NCI-H1092 (cell line): ENCODE data around the gene RHBDD1.

Experiments
- DNase-seq: peaks from one replicate; lab custom pipeline; 2025; lab: John Stamatoyannopoulos, UW

RHBDD1 gene

DNA sequence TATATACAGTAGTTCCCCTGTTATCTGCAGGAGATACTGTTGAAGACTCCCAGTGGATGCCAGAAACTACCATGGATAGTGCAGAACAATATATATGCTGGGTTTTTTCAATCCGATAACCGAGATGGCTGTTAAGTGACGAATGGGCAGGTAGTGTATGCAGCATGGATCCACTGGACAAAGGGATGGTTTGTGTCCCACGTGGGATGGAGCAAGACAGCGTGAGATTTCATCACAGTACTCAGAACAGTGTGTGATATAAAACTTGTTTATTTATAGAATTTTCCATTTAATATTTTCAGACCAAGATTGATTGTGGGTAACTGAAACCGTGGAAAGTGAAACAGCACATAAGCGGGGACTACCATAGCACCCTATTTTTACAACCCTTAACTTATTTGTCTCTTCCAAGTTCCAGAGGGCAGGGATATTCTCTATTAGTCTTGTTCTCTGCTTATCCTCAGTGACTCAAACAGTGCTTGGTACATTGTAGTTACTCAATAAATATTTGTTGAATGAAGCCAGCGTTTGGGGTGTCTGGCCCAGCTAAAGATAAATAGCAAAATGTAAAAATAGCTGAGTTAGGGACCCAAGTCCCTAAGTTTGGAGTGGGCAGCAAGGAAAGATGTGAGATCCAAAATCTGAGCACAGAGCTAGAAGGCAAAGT, 50.0 kb downstream of the RHBDD1 start:
- no peak for DNase-seq

DNA sequence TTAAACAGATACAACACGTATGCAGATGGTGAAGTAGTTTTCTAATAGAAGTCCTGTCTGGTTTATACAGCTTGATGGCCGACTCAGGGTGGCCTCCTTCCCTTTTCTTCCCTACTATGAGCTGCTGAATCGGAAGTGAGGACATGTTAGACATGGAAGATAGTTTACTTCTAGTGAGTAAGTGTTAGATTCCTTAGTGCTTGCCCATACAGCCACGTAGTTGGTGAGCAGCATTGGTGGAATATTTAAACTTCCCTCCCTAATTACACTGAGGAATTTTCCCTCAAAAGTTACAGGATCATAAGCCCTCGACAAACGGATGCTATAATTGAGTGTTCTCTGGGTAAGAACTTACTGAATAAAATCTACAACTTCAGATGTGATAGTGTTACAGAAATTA, 52.1 kb downstream of the RHBDD1 start:
- no peak for DNase-seq

DNA sequence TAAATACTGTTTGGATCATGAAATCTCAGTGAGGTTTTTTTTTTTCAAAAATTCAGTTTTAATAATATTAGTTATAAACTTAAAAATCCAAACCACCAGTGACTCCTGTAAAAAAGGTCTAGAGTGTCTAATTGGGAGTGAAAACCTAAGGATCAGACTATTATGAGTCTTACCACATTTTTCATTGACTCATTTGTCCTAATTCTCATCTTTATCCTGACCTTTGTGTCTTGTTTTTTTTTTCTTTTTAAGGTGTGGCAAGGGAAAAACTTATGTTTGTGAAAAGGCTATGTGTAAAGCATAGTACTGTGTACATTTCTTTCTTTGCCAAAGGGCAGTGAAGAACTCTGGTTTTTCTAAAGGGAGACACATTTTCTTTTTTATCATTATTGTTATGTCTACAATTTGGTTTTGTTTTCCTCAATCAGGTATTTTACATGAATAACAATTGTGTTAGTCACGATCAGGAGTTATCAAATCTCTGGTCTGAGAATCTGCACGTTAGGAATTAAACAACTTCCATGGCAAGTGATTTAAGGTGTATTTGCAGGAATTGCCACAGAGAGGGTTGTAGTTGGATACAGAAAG, 52.6 kb downstream of the RHBDD1 start:
- no peak for DNase-seq

DNA sequence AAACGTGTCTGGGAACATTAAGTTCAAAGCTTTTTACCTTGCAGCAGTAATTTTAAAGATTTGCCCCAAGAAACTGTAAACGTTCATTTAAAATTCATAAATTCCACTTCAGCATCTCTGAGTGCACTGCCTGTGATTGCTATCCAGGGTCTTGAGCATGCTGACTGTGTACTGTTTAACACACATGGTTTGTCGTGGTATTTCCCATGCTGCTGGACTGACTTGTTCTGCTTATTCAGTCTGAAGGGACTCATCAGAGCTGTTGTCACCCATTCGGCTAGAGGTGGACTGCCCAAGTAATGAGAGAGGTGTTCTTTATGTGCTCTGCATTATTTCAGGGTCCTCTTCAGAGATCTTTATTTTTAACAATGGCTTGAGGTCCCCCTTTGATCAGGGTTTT, 53.1 kb downstream of the RHBDD1 start:
- DNase-seq, result no peak

DNA sequence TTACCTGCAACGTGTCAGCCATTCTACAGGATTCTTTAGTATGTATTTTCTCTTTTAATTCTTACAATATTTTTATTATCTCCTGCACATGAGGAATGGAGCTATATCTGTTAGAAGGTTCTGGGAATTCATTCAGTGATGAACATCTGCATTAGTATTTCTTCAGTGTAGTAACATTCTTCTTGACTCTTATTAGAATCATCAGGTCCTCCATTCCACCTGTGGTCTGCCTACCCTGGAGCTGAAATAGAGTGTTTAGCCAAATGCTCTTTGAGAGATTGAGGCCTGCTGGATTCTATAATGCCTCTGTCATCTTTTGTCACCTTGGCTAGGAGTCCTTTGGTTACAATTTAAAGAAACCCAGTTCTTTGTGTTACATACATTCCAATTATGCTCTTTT, 54.4 kb downstream of the RHBDD1 start:
- DNase-seq, result no peak

DNA sequence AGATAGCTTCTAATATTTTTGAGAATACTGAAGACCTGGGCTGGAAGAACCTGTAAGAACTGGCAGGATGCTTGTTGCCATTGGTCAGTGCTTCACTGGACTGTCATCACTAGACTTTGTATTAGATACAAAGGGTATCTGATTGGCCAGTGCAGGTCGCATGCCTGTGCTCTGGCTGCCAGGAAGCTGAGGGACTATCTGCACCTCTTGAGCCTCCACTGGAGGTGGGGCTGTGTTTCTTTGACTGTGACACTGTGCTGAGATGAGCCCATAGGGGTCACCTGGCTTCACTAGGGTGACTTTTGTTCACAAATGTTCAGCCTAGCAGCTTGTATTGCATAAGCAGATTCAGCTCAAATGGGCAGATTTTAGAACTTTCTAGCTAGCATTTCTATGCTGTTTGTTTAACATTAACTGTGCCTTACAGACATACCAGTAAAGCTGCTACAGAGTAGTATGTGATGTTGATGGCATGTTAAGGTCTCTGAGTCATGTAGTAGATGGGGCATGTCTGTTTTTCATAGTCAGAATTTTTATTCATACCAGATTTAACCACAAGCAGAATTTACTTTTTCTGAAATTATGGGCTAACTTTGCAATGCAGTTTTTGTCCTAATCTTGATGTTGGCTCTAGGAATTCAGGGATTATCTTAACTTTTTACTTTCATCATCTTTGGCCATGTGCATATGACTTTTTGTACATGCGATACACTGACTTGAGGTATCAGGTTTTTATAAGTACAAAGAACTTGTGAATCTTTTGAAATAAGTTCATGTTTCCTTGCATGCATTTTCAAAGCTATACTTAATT, 56.1 kb downstream of the RHBDD1 start:
- no peak for DNase-seq

DNA sequence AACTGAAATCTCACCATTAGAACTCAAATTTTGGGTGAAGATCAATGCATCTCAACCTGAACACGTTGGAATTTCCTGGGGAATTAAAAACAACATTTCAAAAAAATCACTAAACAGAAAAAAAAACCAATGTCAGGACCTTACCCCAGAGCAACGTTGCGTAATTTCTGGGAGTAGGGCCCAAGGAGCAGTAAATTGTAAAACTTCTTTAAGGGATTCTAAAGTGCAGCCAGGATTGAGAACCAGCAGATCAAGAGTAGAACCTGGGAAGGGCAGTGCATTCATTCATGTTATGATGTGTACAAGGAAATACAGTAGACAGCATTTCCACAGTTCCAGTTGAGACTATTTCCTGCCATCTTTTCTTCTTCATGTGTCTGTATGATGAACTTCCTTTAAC, 56.9 kb downstream of the RHBDD1 start:
- DNase-seq, result no peak

DNA sequence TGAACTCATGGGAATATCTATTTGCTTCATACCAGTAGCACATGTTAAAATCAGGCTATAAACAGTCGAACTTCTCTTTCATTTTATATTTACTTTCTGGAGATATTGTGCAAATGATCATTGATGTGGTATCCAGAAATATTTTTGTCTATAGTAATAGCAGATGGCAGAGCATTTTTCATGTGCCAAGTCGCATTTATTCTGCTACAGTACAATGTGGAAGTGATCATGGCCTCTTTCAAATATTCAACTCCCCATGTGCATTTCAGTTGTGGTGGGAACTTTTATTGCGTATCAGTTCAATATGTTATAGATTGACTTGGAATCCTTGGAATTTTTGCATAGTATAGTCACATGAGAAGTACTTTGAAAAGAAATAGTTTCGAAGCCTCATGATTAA, 57.4 kb downstream of the RHBDD1 start:
- DNase-seq, result no peak

DNA sequence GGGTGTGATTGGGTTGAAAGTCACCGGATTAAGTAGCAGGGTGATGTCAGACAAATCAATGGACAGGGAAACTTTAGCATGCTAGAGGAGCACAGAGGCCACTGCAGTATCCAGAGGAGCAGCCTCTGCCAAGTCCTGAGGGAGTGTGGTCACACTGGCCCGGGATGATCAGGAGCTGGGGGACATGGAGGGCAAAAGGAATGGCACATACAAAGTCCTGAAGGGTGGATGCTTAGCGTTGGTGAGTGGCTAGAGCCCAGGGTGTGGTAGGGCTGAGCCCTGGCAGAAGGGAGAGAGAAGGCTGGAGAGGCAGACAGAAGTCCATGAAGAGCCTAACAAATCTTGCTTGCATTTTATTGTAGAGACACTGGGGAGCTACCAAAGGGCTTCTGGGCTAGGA, 58.9 kb downstream of the RHBDD1 start:
- no peak for DNase-seq

DNA sequence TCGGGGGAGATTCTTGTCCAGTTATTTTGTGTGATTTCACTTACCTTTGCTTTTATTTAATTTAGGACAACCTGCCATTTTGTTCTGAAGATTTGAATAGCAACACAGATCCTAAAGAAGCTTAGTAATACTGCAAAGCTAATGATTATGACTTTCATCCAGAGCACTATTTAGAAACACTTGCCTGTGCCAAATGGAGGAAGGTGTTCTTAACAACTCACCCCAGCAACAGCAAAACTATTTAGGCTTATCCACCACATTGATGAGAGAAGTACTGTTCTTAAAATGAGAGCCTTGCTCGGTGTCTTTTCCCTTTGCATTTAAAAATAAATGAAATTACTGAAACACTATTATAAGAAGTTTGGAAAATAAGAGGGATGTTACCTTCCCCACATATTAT, 59.7 kb downstream of the RHBDD1 start:
- DNase-seq, result no peak

DNA sequence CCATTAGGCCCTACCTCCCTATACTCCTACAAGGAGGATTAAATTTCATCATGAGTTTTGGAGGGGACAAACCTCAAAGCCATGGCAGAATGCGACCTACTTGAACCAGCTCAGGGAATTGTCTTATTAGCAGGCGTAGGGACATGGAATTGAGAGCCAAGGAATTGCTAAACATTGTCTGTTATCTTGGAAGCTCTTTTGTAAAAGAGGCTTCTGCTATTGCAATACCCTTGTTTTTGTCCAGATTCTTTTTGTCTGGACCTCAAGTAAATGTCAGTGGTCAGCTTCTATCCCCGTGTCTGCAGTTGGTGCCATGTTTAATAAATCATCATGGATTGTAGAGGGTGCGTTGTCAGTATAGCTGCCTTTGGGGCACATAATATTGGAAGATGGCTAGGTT, 62.3 kb downstream of the RHBDD1 start:
- DNase-seq, result no peak

DNA sequence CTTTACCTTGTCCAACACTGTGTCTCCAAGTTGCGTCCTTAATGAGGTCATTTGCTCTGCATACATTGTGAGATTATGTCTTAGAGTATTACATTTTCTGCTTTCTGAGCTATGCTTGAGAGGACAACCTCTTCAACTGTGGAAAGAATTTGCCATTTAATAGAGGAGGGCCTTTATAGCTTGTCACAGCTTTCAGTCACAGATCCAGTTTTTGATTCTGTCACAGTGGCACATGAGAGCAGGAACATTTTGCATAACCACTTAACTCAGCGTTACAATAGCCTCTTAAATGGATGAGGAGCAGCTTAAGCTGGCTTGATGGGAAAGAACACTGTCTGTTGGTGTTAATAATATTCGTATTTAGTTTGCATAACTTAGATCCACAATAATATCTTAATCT, 63.0 kb downstream of the RHBDD1 start:
- DNase-seq, result no peak

DNA sequence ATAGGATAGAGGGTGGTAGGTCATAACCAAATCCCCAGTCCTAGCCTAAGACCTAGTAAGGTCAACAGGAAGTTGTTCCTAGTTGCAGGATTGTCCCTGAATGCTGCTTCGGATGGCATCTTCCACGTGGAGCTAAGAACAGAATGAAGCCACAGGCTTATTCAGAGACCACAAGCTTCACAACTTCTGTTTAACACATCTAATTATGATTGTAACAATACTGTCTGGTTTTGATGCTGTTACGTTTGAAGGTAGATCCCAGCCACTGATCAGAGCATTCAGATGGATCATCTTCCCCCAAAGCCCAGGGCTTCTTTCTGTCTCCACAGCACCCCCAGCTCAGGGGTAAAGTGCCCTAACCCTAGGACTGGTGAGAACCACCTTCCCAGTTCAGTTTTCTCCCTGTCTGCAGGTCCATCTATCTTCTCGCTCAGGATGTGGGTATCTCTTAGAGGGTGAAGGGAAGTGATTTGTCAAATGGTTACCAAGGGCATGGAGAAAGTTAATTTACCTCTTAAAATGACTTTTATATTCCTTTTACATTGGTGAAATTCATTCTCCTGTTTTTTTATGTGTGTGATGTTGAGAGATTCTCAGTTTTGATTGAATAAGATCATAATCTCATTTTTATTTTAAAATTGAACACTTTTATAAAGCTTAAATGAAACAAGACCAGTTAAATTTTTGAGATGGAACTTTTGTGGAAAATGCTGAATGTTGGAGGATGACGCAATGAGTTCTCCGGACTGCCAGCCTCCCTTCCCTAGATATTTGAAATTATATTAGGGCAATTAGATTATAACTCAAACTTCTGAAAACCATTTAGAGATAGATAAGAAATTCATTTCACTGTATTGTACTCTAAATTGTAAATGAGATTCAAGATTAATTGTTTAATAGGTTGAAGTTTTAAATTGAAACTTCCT, 66.5 kb downstream of the RHBDD1 start:
- no peak for DNase-seq

DNA sequence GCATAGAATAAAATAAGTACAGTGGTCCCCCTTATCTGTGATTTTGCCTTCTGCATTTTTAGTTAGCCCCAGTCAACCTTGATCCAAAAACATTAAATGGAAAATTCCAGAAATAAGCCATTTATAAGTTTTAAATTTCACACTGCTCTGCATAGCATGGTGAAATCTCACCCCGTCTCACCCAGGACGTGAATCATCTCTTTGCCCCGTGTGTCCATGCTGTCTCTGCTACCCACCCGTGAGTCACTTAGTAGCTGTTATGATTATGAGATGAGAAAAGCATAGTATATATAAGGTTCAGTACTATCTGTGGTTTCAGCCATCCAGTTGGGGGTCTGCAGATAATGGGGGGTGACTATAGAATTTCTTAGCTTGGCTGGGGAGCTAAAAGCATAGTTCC, 67.3 kb downstream of the RHBDD1 start:
- DNase-seq, result no peak

DNA sequence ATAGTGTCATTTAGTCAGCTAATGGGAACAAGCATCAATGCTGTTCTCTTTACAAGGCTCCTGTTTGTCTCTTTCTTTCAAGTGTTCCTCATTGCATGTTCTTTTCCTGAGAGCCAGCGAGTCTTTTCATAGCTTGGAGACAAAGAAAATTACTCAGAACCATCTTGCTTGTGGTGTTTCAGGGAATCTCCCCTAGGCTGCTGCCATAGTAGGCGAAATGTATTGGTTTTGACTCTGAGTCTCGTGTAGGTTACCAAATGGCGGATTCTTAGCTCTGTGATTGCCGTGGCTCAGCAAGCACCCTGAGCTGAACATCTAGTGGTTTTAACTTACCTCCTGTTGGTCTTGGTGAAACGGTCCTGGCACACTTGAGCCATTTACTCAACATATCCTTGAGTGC, 68.7 kb downstream of the RHBDD1 start:
- DNase-seq, result no peak

DNA sequence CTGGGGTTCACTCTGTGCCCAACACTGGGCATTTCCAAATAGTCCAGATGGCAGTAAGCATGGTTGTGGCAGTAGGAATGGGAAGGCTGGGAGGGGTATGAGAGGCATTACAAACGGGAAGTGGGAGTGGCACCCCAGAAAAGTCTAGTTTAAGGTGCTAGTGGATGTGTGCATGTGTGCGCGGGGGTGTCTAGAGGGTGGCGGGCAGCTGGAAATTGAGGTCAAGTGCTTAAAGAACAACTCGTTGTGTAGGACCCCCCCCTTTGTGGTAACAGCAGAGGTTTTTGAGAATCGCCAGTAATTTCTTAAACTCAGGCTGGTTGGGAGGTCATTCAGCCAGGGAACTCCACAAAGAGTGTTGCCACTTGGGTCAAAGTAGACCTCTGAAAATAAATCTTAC, 69.9 kb downstream of the RHBDD1 start:
- DNase-seq, result no peak

DNA sequence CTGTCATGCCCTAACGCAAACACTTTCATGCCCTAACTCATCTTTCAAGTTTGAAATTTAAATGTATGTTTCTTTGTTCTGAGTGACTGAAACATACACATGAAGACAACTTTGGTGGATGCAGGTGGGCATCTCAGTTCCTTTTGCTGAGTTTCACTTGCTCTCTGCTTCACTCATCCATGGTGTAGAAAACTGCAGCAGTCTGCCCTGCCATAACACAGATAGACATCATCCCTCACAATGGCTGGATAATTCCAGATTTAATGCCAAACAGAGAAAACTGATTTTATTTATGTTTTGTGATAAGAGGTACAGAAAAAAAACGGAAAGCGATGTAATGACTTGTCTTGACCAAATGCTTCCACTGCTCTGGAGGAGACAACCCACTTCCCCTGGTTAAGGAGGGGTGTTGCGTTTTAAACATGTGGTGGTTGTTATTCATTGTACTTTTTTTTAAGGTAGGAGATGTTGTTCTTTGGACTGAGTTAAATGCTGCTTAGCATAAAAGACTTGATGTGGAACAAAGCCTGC, 70.4 kb downstream of the RHBDD1 start:
- DNase-seq, result no peak

DNA sequence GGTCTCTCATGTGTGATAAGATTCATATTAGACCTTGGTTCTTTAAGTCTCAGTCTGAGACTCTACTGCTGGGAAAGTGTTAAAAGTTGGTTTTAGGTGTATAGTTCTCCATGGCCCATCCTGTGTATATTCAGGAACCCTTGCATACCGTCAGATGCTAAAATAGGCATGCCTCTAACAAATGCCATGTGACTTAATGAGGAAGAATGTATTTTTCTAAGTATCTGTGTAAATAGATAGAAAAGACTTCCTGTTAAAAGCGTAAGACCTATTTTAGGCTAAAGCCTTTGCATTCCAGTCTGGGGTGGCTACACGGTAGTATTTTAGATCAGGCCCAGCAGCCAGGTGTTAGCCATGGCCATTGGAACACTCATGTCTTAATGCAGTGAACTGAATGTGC, 73.3 kb downstream of the RHBDD1 start:
- no peak for DNase-seq

DNA sequence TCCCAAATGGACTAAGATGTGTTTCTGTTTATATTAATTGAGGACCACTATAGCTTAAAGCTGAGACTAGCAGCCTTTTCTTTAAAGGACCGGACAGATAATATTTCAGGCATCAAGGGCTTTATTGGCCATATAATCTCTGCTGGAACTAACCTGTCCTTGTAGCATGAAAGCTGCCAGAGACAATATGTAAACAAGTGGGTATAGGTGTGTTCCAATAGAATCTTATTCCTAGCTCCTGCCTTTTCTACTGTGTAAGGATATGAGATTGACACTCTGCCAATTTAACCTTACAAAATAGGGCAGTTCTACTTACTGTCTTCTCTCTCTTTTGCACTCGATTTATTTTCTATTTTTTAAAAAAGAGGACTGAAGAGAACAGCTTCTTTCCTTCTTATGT, 74.0 kb downstream of the RHBDD1 start:
- no peak for DNase-seq

DNA sequence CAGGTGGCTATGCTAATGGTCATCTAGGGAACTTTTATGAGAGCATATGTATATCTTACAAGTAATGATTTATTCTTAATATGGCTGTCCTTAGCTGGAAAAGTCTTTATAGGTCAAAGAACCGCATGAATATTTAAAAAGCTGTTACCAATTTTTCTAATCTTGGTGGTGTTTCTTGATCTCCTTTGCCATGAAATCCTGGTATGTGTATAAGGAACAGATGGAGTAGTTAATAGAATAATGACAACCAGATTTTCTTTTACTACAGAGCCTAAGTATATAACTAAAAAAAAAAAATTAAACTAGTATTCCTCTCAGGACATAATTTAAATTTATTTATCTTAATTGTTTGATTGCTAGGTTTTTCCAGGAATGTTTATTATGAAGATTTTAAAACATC, 74.5 kb downstream of the RHBDD1 start:
- no peak for DNase-seq

DNA sequence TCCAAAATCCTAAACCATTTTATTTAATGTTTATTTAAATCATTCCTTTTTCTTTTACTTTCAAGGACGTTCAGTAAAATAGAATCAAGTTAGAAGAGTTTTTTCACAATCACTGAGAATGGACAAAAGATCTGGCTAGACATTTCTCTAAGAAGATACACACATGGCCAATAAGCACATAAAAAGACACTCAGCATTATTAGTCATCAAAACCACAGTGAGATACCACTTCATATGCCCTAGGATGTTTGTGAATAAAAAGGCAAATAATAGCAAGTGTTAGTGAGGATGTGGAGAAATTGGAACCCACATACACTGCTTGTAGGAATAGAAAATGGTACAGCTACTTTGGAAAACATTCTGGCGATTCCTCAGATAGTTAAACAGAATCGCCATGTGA, 76.1 kb downstream of the RHBDD1 start:
- DNase-seq, result no peak

DNA sequence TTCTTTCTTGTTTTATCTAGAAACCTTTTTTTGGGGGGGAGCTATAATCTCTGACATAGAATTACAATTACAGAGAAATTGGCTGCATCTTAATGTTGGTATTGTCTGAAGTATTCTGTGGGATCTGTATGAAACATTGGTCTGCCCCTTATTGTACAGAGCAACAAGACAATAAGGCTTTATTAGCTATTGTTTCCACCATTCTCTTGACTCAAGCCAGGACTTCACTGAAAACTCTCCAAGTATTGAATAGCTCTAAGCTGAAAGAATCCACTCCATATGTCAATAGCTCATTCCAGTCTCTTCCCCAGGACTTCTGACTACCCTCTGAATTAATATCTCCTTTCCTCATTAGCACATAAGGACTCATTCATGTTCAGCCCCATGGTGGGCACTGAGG, 77.8 kb downstream of the RHBDD1 start:
- DNase-seq, result no peak
